ENCODE measurements around the gene CHCHD3. TPM values are rescaled to one million over a fixed set of nuclear protein-coding genes. Genes with fewer than 3 reads are reported as not detected.

The CHCHD3 gene
- total RNA-seq, 1 donor from 2014 or later: 38.5 TPM

DNA sequence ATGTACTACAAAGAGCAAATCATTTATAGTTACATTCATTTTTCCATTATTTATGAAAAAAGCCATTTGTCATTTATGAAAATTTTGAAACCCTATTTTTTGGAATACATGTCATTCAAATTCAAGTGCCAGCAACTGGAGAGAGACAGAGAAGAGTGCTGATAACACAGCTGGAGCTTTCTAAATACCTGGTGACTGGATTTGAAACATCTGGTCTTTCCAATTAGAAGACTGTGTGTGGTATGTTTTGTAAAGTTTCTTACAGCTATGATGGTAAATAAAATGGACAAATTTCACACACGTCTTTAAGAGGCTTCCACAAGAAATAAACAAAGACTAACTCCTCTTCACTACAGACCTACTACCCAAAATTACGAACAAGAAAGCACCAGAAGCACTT is 56.8 kb downstream of the CHCHD3 start:
- Histone ChIP-seq H3K27ac (no peak overlapping the region), H3K4me1 (peaks cover 12% of the 10 kb centered on the region), H3K9me3 (no peaks in the 10 kb centered on the region), H3K27me3 (ENCODE audit: low read depth) (no peaks in the 10 kb centered on the region), H3K36me3 (no peaks in the 10 kb centered on the region), H3K4me3 (no peak overlapping the region)
- ATAC-seq (no peak), DNase-seq (no peak)
- TF ChIP-seq, protein P1, sequence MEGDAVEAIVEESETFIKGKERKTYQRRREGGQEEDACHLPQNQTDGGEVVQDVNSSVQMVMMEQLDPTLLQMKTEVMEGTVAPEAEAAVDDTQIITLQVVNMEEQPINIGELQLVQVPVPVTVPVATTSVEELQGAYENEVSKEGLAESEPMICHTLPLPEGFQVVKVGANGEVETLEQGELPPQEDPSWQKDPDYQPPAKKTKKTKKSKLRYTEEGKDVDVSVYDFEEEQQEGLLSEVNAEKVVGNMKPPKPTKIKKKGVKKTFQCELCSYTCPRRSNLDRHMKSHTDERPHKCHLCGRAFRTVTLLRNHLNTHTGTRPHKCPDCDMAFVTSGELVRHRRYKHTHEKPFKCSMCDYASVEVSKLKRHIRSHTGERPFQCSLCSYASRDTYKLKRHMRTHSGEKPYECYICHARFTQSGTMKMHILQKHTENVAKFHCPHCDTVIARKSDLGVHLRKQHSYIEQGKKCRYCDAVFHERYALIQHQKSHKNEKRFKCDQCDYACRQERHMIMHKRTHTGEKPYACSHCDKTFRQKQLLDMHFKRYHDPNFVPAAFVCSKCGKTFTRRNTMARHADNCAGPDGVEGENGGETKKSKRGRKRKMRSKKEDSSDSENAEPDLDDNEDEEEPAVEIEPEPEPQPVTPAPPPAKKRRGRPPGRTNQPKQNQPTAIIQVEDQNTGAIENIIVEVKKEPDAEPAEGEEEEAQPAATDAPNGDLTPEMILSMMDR (IDR thresholded peaks at IDR 0.05): no peak
- intact Hi-C loops (cut with DNase I): no loop called here

DNA sequence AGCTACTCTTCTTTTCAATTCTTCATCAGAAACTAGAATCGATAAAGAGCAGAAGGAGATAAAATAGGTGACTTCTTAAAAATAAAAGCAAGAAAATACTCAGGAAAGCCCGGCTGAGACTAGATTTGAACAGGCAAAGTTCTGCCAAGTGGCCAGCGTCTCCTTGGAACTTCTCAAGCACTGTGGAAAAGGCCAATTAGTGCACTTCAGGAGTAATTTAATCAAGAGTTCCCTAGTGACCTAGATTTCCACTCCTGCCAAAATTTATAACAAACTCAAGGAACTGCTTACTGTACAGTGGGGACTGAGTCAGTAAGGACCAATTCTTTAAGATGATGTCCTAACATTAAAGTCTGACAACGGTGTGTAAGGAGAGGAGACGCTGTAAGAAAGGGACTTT is 57.3 kb downstream of the CHCHD3 start:
- intact Hi-C loops (cut with DNase I): no loop called here
- Histone ChIP-seq H3K4me3 (no peak overlapping the region), H3K4me1 (peaks cover 10% of the 10 kb centered on the region), H3K27ac (no peak overlapping the region), H3K27me3 (ENCODE audit: low read depth) (no peaks in the 10 kb centered on the region), H3K9me3 (no peaks in the 10 kb centered on the region), H3K36me3 (no peaks in the 10 kb centered on the region)
- TF ChIP-seq, protein P1 (IDR thresholded peaks at IDR 0.05): no peak
- ATAC-seq (peak in 1 of 2 donors; percentile 39), DNase-seq (no peak)

DNA sequence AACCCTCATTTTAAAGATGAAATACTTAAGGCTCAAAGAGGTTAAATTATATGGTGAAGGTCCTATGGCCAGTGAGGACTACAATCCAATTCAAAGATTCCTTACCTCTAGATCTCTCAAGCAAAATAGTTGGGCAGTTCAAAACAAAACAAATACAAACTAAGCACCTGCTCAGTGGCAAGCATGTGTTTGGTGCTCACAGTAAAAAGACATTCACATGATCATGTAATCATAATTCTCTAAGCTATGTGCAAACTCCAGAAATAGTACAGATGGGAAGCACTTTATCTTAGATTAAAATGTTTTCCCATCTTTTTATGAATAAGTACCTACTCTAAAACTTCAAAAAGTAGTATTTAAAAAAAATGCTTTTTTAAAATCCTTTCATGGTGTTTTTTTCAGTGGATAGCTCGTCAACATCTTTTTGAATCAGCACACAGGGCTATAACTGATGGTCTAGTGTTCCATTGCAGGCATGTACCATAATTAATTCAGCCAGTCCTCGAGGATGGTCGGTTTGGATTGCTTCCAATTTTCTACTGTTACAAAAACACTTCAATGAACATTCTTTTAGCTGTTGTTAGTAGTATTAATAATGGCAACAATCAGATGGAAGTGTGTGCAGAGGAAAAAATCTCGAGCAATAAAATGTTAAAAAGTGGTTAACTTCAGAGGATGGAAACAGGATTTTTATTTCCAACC is 58.4 kb downstream of the CHCHD3 start:
- H3K9me3 ChIP-seq: no peaks in the 10 kb centered on the region
- no peaks in the 10 kb centered on the region for H3K27me3 ChIP-seq (ENCODE audit: low read depth)
- no peak for ATAC-seq
- H3K36me3 ChIP-seq: no peaks in the 10 kb centered on the region
- no peak for DNase-seq
- no peak overlapping the region for H3K27ac ChIP-seq
- H3K4me3 ChIP-seq: no peak overlapping the region
- H3K4me1 ChIP-seq: peaks cover 10% of the 10 kb centered on the region
- intact Hi-C loops (cut with DNase I): no loop called here
- TF ChIP-seq, protein P1 (IDR thresholded peaks at IDR 0.05): no peak

DNA sequence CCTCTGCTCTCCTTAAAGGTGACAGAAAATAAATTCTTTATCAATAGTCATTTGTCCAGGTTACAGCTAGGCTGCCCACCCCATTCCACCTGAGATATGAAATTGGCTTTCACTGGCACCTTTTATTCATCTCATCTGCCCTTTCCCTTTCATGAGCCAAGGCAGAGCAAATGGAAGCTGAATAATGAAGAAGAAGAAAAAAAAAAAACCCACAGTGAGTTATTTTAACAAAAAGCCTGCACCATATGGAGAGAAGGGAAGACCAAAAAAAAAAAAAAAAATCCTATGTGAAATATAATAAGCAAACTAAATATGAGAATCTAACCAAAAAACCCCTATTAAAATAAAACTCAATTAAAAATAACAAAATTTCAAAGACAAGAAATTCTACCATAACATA is 59.2 kb downstream of the CHCHD3 start:
- Histone ChIP-seq H3K27me3 (ENCODE audit: low read depth) (no peaks in the 10 kb centered on the region), H3K36me3 (no peaks in the 10 kb centered on the region), H3K4me3 (no peak overlapping the region), H3K4me1 (peaks cover 10% of the 10 kb centered on the region), H3K9me3 (no peaks in the 10 kb centered on the region), H3K27ac (no peak overlapping the region)
- DNase-seq (no peak), ATAC-seq (no peak)
- TF ChIP-seq, protein P1 (IDR thresholded peaks at IDR 0.05): no peak
- intact Hi-C loops (cut with DNase I): no loop called here

DNA sequence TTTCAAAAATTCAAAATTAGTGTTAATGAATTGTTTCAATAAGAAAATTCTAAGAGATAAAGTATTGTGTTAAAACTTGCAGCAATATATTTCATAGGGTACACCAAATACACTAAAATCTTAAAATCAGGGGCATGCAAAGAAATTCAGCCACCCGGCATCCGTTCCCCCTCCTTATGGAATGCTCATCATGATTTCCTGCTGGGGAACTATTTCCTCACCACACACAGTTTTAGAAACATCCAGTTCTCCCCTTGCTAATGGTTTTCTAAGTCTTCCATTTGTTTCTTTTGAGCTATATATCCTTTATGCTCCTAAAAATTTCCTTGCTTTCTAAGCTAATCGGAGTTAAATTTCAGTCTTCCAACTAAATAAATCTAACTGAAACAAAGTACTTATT is 60.7 kb downstream of the CHCHD3 start:
- Histone ChIP-seq H3K36me3 (no peaks in the 10 kb centered on the region), H3K27me3 (ENCODE audit: low read depth) (no peaks in the 10 kb centered on the region), H3K9me3 (no peaks in the 10 kb centered on the region), H3K27ac (no peak overlapping the region), H3K4me1 (peaks cover 10% of the 10 kb centered on the region), H3K4me3 (no peak overlapping the region)
- TF ChIP-seq, protein P1 (IDR thresholded peaks at IDR 0.05): no peak
- no peak for DNase-seq
- ATAC-seq: no peak
- intact Hi-C loops (cut with DNase I): no loop called here

All from lower lobe of right lung (tissue), 2 donors.